H9 (cell line): Measurements from ENCODE around the gene HMMR. TPM values are rescaled to one million over a fixed set of nuclear protein-coding genes. Genes with fewer than 3 reads are reported as not detected.

ENCODE experiments used
- DNase-seq: peaks from one replicate; pipeline ENCODE4 v3.0.0-alpha.2; 2017
- H2AFZ ChIP-seq: one replicate; pipeline ENCODE4 v1.6.1; 2013; ENCODE audit warnings: mild to moderate bottlenecking, low read length, control low read depth, moderate library complexity
- H2AK5ac ChIP-seq: 2 replicates; pipeline ENCODE4 v1.6.1; 2013; ENCODE audit warnings: low read length, control low read depth, mixed read lengths; ENCODE audit not compliant: insufficient read length
- H2BK120ac ChIP-seq: one replicate; pipeline ENCODE4 v1.6.1; 2013; ENCODE audit warnings: low read depth, mild to moderate bottlenecking, low read length, control low read depth, inconsistent platforms; ENCODE audit not compliant: poor library complexity, severe bottlenecking
- H2BK12ac ChIP-seq: 2 replicates; pipeline ENCODE4 v1.6.1; 2013; ENCODE audit warnings: low read length, control low read depth, mixed read lengths, low read depth; ENCODE audit not compliant: insufficient read length
- H2BK15ac ChIP-seq: 2 replicates; pipeline ENCODE4 v1.6.1; 2013; ENCODE audit warnings: low read depth, low read length, control low read depth
- H2BK20ac ChIP-seq: one replicate; pipeline ENCODE4 v1.6.1; 2013; ENCODE audit warnings: low read depth, mild to moderate bottlenecking, low read length, control low read depth, inconsistent platforms; ENCODE audit not compliant: poor library complexity, severe bottlenecking
- H2BK5ac ChIP-seq: 2 replicates; pipeline ENCODE4 v1.6.1; 2013; ENCODE audit warnings: low read length, control low read depth, mixed read lengths; ENCODE audit not compliant: insufficient read length
- H3K14ac ChIP-seq: 2 replicates; pipeline ENCODE4 v1.6.1; 2013; ENCODE audit warnings: low read length, control low read depth; ENCODE audit not compliant: insufficient read depth
- H3K18ac ChIP-seq: 2 replicates; pipeline ENCODE4 v1.6.1; 2013; ENCODE audit warnings: low read depth, mild to moderate bottlenecking, mixed read lengths, low read length, control low read depth; ENCODE audit not compliant: insufficient read length
- H3K23ac ChIP-seq: 2 replicates; pipeline ENCODE4 v1.6.1; 2013; ENCODE audit warnings: low read length, control low read depth, mixed read lengths, low read depth; ENCODE audit not compliant: insufficient read length
- H3K23me2 ChIP-seq: 2 replicates; pipeline ENCODE4 v1.6.1; 2013; ENCODE audit warnings: low read depth, mild to moderate bottlenecking, mixed read lengths, low read length, control low read depth; ENCODE audit not compliant: insufficient read length, poor library complexity, severe bottlenecking
- H3K27ac ChIP-seq: 2 replicates; pipeline ENCODE4 v1.5.1; 2013; ENCODE audit warnings: low read length, control low read depth, mixed read lengths, low read depth; ENCODE audit not compliant: insufficient read length
- H3K27me3 ChIP-seq: 2 replicates; pipeline ENCODE4 v1.6.1; 2013; ENCODE audit warnings: low read length, control low read depth, inconsistent platforms; ENCODE audit not compliant: insufficient read depth
- H3K4ac ChIP-seq: 2 replicates; pipeline ENCODE4 v1.6.1; 2013; ENCODE audit warnings: low read depth, mild to moderate bottlenecking, control low read depth, inconsistent platforms, low read length, moderate library complexity
- H3K4me1 ChIP-seq: 2 replicates; pipeline ENCODE4 v1.6.1; 2013; ENCODE audit warnings: low read length, control low read depth, inconsistent platforms; ENCODE audit not compliant: insufficient read depth
- H3K4me2 ChIP-seq: 2 replicates; pipeline ENCODE4 v1.6.1; 2013; ENCODE audit warnings: low read length, control low read depth, mixed read lengths; ENCODE audit not compliant: insufficient read length, insufficient read depth
- H3K56ac ChIP-seq: 2 replicates; pipeline ENCODE4 v1.6.1; 2013; ENCODE audit warnings: low read depth, mild to moderate bottlenecking, mixed read lengths, low read length, control low read depth; ENCODE audit not compliant: insufficient read length
- H3K79me1 ChIP-seq: 2 replicates; pipeline ENCODE4 v1.6.1; 2013; ENCODE audit warnings: low read depth, mild to moderate bottlenecking, moderate library complexity, low read length, control low read depth, inconsistent platforms; ENCODE audit not compliant: insufficient read depth, poor library complexity, severe bottlenecking
- H3K79me2 ChIP-seq: 2 replicates; pipeline ENCODE4 v1.6.1; 2013; ENCODE audit warnings: low read length, control low read depth, inconsistent platforms; ENCODE audit not compliant: insufficient read depth
- H3K9ac ChIP-seq: 2 replicates; pipeline ENCODE4 v1.6.1; 2013; ENCODE audit warnings: low read length, control low read depth, mixed read lengths; ENCODE audit not compliant: insufficient read length; ENCODE audit errors: extremely low read depth
- H3K9me3 ChIP-seq: one replicate; pipeline ENCODE4 v1.6.1; 2013; ENCODE audit warnings: low read depth, low read length, inconsistent platforms; ENCODE audit not compliant: control insufficient read depth
- H3T11ph ChIP-seq: one replicate; pipeline ENCODE4 v1.6.1; 2013; ENCODE audit warnings: mild to moderate bottlenecking, low read length, control low read depth, inconsistent platforms
- H4K20me1 ChIP-seq: one replicate; pipeline ENCODE4 v1.6.1; 2013; ENCODE audit not compliant: control insufficient read depth, insufficient read length, insufficient read depth
- H4K5ac ChIP-seq: 2 replicates; pipeline ENCODE4 v1.6.1; 2013; ENCODE audit warnings: low read depth, mild to moderate bottlenecking, mixed read lengths, low read length, control low read depth; ENCODE audit not compliant: insufficient read length
- H4K8ac ChIP-seq: replicated peaks from 2 replicates; pipeline ENCODE4 v1.6.1; 2013; ENCODE audit warnings: low read length, control low read depth, mixed read lengths, low read depth; ENCODE audit not compliant: insufficient read length
- H4K91ac ChIP-seq: 2 replicates; pipeline ENCODE4 v1.6.1; 2013; ENCODE audit warnings: low read depth, mild to moderate bottlenecking, moderate library complexity, mixed read lengths, low read length, control low read depth; ENCODE audit not compliant: insufficient read length
- H3K27ac Mint-ChIP-seq, 3 experiments: 2 replicates in 2 of 3; 3 replicates in 1 of 3; pipeline ENCODE4 v1.8.0; 2020 to 2021; ENCODE audit warnings: mixed read lengths in 3 of 3, mild to moderate bottlenecking in 1 of 3, moderate library complexity in 1 of 3
- H3K27me3 Mint-ChIP-seq: 2 replicates; pipeline ENCODE4 v1.8.0; 2021; ENCODE audit warnings: low read depth, mild to moderate bottlenecking, moderate library complexity, mixed read lengths
- H3K36me3 Mint-ChIP-seq, 3 experiments: 2 replicates in 2 of 3; 3 replicates in 1 of 3; pipeline ENCODE4 v1.8.0; 2020 to 2021; ENCODE audit warnings: low read depth in 3 of 3, mixed read lengths in 3 of 3; ENCODE audit not compliant: insufficient read depth in 1 of 3
- H3K4me1 Mint-ChIP-seq, 2 experiments: 2 replicates each; pipeline ENCODE4 v1.8.0; 2020; ENCODE audit warnings: mixed read lengths in 2 of 2
- H3K4me3 Mint-ChIP-seq, 2 experiments: 2 replicates in 1 of 2; 3 replicates in 1 of 2; pipeline ENCODE4 v1.8.0; 2020 to 2021; ENCODE audit warnings: mild to moderate bottlenecking in 2 of 2, mixed read lengths in 2 of 2, moderate library complexity in 1 of 2
- H3K9me3 Mint-ChIP-seq, 2 experiments: 2 replicates in 1 of 2; 3 replicates in 1 of 2; pipeline ENCODE4 v1.8.0; 2020; ENCODE audit warnings: mild to moderate bottlenecking in 2 of 2, mixed read lengths in 2 of 2, moderate library complexity in 1 of 2
- CTCF ChIP-seq: fragments of 200-600 bp; sonication (generic); conservative IDR thresholded peaks from 3 replicates; pipeline ENCODE4 v1.8.0; 2021; ENCODE audit warnings: antibody characterized with exemption, mild to moderate bottlenecking
- WGBS: extraction: QIAGEN DNeasy Blood & Tissue Kit; methylation state at CpG from one replicate; pipeline ENCODE4 v1.1.7; 2013; ENCODE audit warnings: missing lambda C conversion rate, low lambda C conversion rate, mixed read lengths; ENCODE audit not compliant: insufficient read length; ENCODE audit errors: extremely low coverage; 5-methylcytosine and 5-hydroxymethylcytosine counted together
- total RNA-seq: library from RNA; stranded (reverse); gene quantifications from 2 replicates; pipeline ENCODE4 v1.2.1, GENCODE V29; 2021

HMMR gene
- total RNA-seq, 1 experiment from 2014 or later: 36.2 TPM

DNA sequence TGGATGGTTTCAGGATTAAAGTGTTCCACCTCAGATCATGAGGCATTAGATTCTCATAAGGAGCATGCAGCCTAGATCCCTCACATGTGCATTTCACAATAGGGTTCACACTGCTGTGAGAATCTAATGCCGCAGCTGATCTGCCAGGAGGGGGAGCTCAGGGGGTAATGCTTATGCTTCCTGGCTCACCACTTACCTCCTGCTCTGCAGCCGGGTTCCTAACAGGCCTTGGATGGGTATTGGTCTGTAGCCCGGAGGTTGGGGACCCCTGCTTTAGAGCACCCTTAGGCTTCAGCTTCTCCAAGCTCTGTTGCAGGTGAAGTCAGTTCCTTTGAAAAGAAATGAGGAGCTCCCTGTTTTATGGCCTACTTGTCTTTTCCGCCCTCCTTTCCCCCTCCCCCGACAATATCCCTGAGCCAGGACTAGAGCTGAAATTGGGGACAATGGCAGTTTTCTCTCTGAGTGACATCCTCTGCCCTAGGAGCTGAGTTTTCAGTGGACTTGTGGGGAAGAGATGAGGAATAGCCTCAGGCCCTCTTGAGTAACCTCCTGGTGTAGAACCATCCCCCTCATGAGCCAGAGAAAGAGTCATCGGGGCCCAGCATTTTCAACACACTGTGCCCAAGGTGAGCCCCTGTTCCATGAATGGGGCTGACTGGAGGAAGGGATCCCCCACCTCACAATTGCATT, 28.8 kb downstream of the HMMR start:
- Histone ChIP-seq H3K27me3 (no peaks in the 10 kb centered on the region), H3K27ac (no peak overlapping the region), H2BK20ac (no peak overlapping the region), H3K4ac (no peak overlapping the region), H3K23ac (no peak overlapping the region), H3K79me1 (no peaks in the 10 kb centered on the region), H3K56ac (no peak overlapping the region), H3K4me2 (no peak overlapping the region), H4K5ac (no peak overlapping the region), H3K9ac (no peak overlapping the region), H2BK120ac (no peak overlapping the region), H4K8ac (no peak overlapping the region), H3K4me1 (no peaks in the 10 kb centered on the region; the same call in 1 of the 2 replicates), H2BK12ac (no peak overlapping the region), H4K20me1 (no peaks in the 10 kb centered on the region), H3K79me2 (no peaks in the 10 kb centered on the region), H3K23me2 (no peaks in the 10 kb centered on the region), H2BK5ac (no peak overlapping the region), H2BK15ac (no peak overlapping the region), H2AK5ac (no peak overlapping the region), H3T11ph (no peak overlapping the region), H3K9me3 (no peaks in the 10 kb centered on the region), H2AFZ (no peak overlapping the region), H4K91ac (no peak overlapping the region), H3K14ac (no peak overlapping the region), H3K18ac (no peak overlapping the region)
- no peaks in the 10 kb centered on the region for H3K27me3 Mint-ChIP-seq
- peak; percentile 57; the same call in 2 of the 3 replicates for TF ChIP-seq CTCF
- H3K27ac Mint-ChIP-seq: peak overlapping the region in 2 of 3 experiments; percentile 32 to 46; a peak in 2 of 7 replicates
- H3K9me3 Mint-ChIP-seq: peaks cover 21% of the 10 kb centered on the region in 2 experiments
- WGBS: no CpG with 5 or more reads among the region's 6 CpGs
- H3K36me3 Mint-ChIP-seq: peaks cover 52 to 75% (median 74%) of the 10 kb centered on the region in 3 experiments
- peak; percentile 64 for DNase-seq
- no peak overlapping the region for H3K4me3 Mint-ChIP-seq
- 0 out of 4 replicates have a peak, but pooled peaks cover 0 to 2% of the 10 kb centered on the region in 2 experiments for H3K4me1 Mint-ChIP-seq
